Measurements from ENCODE around the gene SPINK9. TPM values are rescaled to one million over a fixed set of nuclear protein-coding genes. Genes with fewer than 3 reads are reported as not detected.

SPINK9 gene
- total and polyA plus RNA-seq, 2 of the 4 experiments (the other 2 are of a cell fraction), result not detected

DNA sequence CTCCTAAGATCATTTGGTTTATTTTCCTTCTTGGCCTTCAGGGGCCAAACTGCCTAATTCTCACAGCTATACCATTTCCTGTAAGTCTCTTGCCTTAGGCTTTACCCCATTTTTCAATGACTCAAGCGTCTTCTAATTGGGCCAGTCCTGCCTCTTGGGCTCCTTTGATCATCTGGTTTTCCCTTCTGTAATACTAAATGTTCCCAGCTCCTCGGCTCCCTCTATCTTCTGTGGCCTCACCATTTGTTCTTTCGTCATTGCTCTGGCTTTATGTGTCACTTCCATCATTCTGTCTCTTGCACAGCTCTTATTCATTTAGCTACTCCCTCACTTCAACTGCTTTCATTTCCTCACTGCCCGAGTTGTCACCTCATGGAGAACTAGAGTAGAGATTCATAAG, 37.6 kb upstream of the SPINK9 start:
- Histone ChIP-seq H2BK20ac (ENCODE audit: low read depth, low read length) (no peak overlapping the region), H3K36me3 (ENCODE audit: control insufficient read depth, insufficient read depth, low read length) (no peaks in the 10 kb centered on the region), H3K9ac (ENCODE audit: low read depth, low read length) (no peak overlapping the region), H4K5ac (ENCODE audit: low read depth, low read length) (no peak overlapping the region), H3K4me1 (ENCODE audit: control insufficient read depth, insufficient read depth, low read length) (no peaks in the 10 kb centered on the region), H3K9me3 (ENCODE audit: control insufficient read depth, insufficient read depth, low read length) (no peaks in the 10 kb centered on the region), H3K18ac (ENCODE audit: low read depth, low read length) (no peak overlapping the region), H3K4me3 (ENCODE audit: insufficient read depth, low read depth, low read length) (no peak overlapping the region), H3K56ac (ENCODE audit: extremely low read depth, insufficient read depth, low read length) (no peak overlapping the region), H3K14ac (replicated peaks; ENCODE audit: low read depth, low read length) (no peak overlapping the region), H3K4ac (ENCODE audit: low read depth, low read length) (no peak overlapping the region), H4K8ac (ENCODE audit: low read depth in 2 of 2, low read length in 2 of 2) (no peak overlapping the region), H2BK5ac (ENCODE audit: low read depth, low read length, poor library complexity, severe bottlenecking) (no peak overlapping the region), H3K9me1 (ENCODE audit: insufficient read depth, low read length) (no peaks in the 10 kb centered on the region), H3K79me1 (ENCODE audit: low read depth in 1 of 2, low read length in 2 of 2) (no peaks in the 10 kb centered on the region), H3K23ac (ENCODE audit: low read depth, low read length) (no peak overlapping the region), H4K20me1 (ENCODE audit: insufficient read depth, low read length) (no peaks in the 10 kb centered on the region), H4K91ac (ENCODE audit: insufficient read depth, low read depth, low read length) (no peak overlapping the region), H2AK5ac (ENCODE audit: low read depth, low read length) (no peak overlapping the region), H2AFZ (replicated peaks; ENCODE audit: low read length, poor library complexity) (no peak overlapping the region), H3K27me3 (ENCODE audit: control insufficient read depth, insufficient read depth, low read length) (no peaks in the 10 kb centered on the region), H2BK15ac (ENCODE audit: low read depth, low read length) (no peak overlapping the region), H3K27ac (ENCODE audit: insufficient read depth, low read length) (no peak overlapping the region), H3K4me2 (ENCODE audit: low read depth, low read length) (no peak overlapping the region), H2AK9ac (replicated peaks; ENCODE audit: low read depth, low read length, poor library complexity) (no peak overlapping the region), H2BK120ac (ENCODE audit: low read depth, low read length) (no peak overlapping the region)
- no TSS peak for BruUV-seq (replicated peaks)
- no peak for DNase-seq
- POLR2A ChIA-PET (ENCODE audit: unreplicated experiment), result no interaction called here
- CTCF ChIA-PET, result no interaction called here
- in situ Hi-C loops (cut with MboI; ENCODE audit: low sequenced_read_pairs) (no loop called here), intact Hi-C loops (cut with micrococcal nuclease) (no loop called here), dilution Hi-C loops (cut with HindIII; ENCODE audit: low sequenced_read_pairs, unreplicated experiment) (no loop called here)
- WGBS, 2 experiments (ENCODE audit: extremely low coverage in 2 of 2, insufficient read length in 1 of 2), result no CpG with 5 or more reads among the region's 4 CpGs
- no peak for TF ChIP-seq POLR2A (IDR thresholded peaks at IDR 0.05; ENCODE audit: low read depth, low read length)
- TF ChIP-seq CEBPB (IDR thresholded peaks at IDR 0.05; ENCODE audit: low read depth, low read length), result no peak
- TF ChIP-seq, protein P1, sequence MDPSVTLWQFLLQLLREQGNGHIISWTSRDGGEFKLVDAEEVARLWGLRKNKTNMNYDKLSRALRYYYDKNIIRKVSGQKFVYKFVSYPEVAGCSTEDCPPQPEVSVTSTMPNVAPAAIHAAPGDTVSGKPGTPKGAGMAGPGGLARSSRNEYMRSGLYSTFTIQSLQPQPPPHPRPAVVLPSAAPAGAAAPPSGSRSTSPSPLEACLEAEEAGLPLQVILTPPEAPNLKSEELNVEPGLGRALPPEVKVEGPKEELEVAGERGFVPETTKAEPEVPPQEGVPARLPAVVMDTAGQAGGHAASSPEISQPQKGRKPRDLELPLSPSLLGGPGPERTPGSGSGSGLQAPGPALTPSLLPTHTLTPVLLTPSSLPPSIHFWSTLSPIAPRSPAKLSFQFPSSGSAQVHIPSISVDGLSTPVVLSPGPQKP (IDR thresholded peaks at IDR 0.05; ENCODE audit: borderline replicate concordance, low read depth, low read length), result no peak
- TF ChIP-seq RCOR1 (IDR thresholded peaks at IDR 0.05; ENCODE audit: insufficient replicate concordance, low read length), result no peak
- no peak for TF ChIP-seq BHLHE40 (IDR thresholded peaks at IDR 0.05; ENCODE audit: low read depth, low read length)
- no peak for ATAC-seq (ENCODE audit: low read depth)
